Measurements from ENCODE around the gene ACSM6.

Gene ACSM6

DNA sequence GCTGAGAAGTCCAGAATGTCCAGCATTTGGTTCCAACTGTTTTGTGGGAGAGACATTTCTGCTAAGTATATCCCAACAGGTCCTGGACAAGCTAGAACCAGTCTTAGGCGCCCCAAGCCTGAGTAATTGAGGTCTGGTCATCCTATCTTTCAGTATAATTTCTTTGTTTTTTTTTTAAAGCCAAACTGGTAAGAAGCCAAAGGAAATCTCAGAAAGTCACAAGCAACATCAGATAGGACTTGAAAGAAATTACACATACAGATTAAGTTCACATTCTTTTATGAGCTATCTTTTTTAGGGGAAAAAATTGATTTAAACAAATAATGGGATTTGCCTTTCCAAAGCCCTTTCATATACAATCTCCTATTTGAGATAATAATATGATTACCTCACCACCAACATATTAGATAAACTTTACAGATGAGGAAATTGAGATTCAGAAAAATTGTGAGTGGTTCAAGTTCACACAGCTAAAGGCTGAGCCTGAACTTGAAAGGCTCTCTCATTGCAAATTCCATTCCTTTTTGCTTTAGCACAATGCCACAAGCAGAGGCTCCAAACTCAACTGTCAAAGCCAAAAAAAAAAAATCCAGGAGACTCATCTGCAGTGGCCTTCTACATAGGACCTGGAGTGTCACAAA, 81.8 kb downstream of the ACSM6 start:
- DNase-seq: no peak

DNA sequence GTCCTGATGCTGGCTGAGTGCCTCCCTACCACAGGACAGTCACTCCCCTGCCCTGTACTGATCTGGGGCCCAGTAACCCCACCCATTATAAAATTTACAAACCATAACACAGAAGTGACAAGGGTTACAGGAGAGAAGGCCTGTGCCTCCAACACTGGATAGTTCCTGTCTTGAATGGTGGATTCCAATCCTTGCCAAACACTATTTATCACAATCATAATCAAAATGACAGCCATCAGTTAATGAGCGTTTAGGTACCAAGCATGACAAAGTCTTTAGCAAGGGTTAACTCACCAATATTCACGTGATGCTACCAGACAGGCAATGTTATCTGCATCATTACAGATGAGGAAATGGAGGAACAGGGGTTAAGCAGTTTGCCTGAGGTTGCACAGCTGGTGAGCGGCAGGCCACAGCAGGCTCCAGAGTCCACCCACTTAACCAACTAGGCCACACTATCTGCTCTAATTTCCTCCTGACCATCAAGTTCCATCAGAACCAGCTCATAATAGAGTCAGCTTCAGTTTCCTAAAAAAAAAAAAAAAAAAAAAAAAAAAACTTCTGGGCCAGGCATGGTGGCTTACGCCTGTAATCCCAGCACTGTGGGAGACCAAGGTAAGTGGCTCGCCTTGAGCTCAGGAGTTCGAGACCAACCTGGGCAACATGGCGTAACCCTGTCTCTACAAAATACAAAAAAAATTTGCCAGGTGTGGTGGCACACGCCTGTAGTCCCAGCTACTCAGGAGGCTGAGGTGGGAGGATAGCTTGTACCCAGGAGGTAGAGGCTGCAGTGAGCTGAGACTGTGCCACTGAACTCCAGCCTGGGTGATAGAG, 82.5 kb downstream of the ACSM6 start:
- no peak for DNase-seq

GRCh38 chr10:95277201-95277570, 83.1 kb downstream of the ACSM6 start:
- DNase-seq: no peak

GRCh38 chr10:95277614-95278013, 83.6 kb downstream of the ACSM6 start:
- DNase-seq: no peak
